Tibial nerve (tissue), 4 donors: ENCODE results near the gene CD151.

ENCODE experiments used
- CTCF ChIP-seq, 5 experiments: fragments of 200-600 bp in 3 of 5; fragments of 450-650 bp in 2 of 5; sonication (generic) in 3 of 5; IDR thresholded peaks; one replicate each; pipeline ENCODE4 v1.5.1; 2016 to 2019; ENCODE audit warnings: antibody characterized with exemption in 5 of 5, mild to moderate bottlenecking in 3 of 5, moderate library complexity in 2 of 5
- EP300 ChIP-seq, 2 donors: sonication (generic); formaldehyde crosslinking; IDR thresholded peaks; one replicate each; pipeline ENCODE4 v1.6.1; 2017; ENCODE audit warnings: antibody characterized with exemption in 2 of 2, mild to moderate bottlenecking in 1 of 2

- peak in 1 of 5 experiments; percentile 12 for TF ChIP-seq CTCF (IDR thresholded peaks at IDR 0.05)
- TF ChIP-seq EP300 (IDR thresholded peaks at IDR 0.05), result peak; percentile 65 to 98
Measured at GRCh38 chr11:843818-844692, 11.3 kb downstream of the CD151 start.
